GM19099 (cell line): ENCODE results near the gene USHBP1.

Experiments used
- POLR2A ChIP-seq: IDR thresholded peaks from 3 replicates; pipeline ENCODE4 v1.6.1; 2011; ENCODE audit warnings: low read depth; ENCODE audit not compliant: insufficient read length; ENCODE audit errors: extremely low read depth

USHBP1 gene

DNA sequence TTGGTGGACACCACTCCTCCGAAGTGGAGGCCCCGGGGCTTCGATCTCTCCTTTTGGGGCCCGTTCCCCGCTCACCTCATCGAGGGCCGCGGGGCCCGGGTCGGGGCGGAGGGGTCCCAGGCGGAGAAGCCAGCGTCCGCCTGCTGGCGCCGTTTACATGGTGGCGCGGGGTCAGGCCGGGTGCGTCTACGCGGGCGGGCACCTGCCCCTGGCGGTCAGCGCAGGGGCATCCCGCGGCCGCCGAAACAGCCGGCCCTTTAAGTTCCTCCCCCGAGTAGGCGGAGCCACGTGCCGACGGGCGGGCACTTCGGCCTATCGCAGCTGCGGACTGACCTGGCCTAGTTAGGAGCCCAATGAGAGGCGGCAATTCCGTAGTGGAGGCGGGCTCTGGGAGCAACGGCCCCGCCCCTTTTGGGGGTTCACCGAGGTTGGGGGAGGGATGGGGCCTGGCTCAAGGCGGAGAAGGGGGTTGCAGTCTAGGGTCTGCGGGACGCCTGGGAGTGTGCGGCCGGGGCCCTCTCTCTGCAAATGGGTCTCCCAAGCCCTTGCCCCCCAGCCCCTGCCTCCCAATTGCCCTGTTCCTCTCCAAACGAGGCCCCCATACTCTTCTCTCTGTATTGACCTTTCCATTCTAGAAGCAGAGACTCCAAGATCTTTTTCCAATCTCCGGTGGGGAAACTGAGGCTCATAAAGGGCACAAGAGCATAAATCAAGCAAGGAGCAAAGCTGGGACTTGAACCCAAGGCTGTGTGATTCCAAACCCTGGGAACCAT lies 38.8 kb upstream of the USHBP1 start, which contains the start of gene ABHD8:
Gene ABHD8 (minus strand): TSS at position 259 of the 773 bp plus-strand sequence. CDS start 1,809 bp downstream, outside the sequence.
- peak; percentile 59 for TF ChIP-seq POLR2A

DNA sequence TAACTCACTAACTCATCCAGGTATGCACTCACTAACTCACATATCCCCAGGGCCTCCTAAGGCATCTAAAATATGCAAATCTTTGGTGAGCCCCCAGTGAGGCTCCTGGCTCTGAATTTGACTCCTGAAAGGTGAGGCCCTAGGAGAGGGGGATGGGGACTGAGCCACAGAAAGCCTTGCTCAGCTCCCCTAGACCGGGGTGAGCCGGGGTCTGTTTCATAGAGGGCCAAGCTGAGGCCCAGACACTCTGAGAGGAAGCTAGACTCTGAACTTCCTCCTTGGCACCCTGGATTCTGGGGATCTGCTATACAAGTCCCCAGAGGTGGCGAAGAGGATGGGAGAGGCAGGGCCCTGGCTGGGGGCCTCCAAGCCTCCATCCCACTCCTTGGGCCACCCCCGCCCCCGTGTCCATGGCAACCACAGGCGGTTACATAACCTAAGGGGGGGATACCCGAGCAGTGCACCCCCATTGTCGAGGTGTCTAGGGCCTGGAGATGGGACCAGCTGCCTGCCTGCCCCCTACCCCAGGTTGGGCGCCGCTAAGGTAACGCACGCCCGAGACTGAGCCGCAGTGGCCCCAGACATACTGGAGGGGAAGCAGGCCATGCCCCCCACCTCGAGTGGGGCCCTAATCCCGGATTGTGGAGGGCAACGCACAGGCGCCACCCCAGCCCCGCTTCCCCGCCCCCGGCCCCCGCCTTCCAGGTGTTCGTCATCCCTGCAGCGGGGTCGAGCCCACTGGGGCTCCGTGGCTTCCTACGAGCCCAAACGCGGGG lies 38.0 kb upstream of the USHBP1 start:
- no peak for TF ChIP-seq POLR2A

DNA sequence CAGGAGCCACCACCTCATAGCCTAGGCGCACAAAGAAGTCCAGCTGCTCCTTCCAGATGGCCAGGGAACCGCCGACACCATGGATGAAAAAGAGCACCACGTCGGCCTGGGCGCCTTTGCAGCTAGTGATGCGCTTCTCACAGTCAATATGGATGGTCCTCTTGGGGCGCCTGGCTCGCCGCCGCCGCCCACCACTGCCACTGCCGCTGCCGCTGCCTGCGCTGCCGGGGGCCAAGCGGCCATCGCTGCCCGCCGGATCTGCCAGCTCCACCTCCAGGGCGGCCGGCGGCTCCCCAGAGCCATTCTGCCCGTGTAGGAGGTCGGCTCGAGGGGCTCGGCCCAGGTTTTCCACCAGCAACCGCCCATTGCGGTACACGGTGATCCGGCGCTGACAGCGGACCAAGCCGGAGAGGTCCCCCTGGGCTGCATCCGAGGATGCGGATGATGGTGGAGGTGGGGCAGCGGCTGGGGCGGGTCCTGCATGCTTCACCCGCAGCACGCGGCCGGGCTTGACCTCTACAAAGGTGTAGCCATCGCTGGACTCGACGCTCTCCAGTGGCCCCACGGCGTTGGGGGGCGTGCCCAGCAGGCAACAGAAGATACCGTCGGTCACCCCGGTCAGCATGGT lies 36.6 kb upstream of the USHBP1 start:
- TF ChIP-seq POLR2A: no peak

DNA sequence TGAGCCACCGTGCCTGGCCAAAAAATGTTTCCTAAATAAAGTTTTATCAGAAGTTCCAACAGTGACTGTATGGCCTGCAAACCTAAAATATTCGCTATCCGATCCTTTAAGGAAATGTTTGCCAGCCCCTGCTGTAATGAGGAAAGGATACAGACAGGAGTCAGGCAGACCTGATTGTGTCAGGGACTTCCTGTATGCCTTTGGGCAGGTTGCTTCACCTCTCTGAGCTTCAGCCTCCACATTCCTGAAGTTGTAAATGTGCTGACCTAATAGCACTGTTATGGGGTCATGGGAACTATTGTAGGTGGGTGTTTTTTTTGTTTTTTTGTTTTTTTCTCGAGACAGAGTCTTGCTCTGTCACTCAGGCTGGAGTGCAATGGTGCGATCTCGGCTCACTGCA lies 32.4 kb upstream of the USHBP1 start:
- TF ChIP-seq POLR2A: no peak

DNA sequence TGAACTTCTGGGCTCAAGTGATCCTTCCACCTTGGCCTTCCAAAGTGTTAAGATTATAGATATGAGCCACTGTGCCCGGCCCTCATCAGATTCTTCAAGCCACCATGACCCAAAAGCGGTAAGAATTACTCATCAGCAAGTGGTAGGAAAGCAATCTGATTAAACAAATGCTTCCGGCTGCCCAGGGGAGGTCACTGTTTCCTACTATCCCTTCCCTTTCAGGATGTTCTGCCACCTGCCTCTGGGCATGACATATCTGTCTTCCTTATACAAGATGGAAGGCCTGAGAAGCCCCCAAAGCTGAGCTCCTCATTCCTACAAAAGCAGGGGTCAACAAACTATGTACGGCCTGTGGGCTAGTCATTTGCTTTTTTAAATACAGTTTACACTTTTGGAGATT lies 31.7 kb upstream of the USHBP1 start:
- no peak for TF ChIP-seq POLR2A

DNA sequence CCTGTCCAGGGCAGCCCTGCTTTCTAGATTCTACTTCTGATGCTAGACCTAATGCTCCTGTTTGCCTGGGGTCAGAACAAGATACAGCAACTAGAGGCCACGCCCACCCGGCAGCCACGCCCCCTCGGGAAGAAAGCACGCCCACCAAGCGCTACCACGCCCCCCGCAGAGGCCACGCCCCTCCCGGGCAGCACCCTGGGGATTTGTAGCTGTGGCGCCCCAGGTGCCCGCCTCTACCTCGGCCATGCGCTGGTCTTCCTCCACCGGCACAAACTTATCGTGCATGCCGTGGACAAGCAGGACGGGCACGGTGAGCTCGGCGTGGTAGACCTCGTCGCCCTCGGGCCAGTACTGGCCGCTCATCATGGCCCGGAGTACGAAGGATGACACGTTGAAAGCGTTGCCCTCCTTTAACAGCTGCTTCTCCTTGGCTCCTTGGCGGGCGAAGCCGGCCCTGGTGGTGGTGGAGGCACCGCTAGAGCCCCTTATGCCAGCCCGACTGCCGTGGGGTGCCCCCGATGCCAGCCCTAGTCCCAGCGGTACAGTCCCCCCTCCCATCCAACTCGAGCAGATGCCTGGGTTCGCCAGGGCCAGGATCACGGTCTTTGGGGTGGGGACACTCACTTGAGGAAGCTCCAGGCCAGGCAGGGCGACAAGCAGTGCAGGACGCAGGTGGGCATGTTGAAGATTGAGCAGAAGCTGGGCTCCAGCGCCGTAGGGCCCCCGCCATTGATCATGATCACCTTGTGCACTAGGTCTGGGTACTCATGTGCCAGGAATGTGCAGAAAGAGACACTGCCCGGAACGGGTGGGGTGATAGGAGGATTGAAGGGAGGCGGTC lies 29.7 kb upstream of the USHBP1 start:
- no peak for TF ChIP-seq POLR2A

DNA sequence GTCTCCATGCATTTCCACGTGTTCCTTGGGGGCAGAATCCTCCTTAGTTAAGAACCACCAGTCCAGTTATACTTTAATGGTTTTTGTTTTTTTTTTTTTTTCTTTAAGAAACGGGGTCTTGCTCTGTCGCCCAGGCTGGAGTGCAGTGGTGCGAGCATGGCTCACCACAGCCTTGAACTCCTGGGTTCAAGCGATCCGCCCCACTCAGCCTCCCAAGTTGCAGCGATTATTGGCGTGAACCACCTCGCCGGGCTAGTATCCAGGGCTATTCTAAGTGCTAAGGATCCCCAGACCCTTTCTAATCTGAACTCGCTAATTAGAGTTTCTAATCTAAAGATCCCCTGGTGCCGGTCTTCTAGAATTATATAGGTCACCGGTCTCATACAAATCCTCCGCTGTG lies 29.1 kb upstream of the USHBP1 start:
- no peak for TF ChIP-seq POLR2A

DNA sequence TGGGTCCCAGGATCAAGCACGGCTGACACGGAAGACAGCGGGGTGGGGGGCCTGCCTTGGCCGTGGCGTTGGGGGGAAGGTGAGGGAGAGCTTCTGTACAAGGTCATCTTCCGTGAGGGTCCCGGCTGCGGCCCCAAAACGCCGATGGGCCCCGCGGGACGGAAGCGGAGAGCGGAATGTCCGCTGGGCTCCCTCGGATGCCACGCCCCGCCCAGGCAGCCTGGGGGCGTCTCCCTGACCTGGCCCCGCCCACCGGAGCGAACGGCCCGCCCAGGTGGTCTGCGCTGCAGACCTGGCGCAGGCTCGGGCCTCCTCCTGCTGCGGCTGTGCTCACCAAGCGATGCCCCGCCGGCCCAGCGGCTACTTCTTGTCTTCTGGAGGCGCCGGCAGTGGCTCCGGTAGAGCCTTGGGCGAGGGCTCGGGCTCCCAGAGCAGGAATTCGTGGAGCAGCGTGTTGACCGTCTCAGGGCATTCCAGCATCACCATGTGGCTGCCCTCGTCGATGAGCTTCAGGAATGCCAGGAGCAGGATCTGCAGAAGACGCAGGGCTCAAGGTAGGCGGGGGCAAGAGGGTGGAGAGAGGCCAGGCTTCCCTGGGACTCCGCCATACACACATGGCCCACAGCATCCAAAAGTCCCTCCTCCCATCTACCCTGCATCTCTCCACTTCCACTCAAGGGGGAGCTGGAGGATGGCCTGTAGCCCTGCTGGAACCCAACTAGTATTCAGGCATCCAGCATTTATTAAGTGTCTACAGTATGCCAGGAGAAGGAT lies 27.9 kb upstream of the USHBP1 start:
- TF ChIP-seq POLR2A: peak; percentile 55

DNA sequence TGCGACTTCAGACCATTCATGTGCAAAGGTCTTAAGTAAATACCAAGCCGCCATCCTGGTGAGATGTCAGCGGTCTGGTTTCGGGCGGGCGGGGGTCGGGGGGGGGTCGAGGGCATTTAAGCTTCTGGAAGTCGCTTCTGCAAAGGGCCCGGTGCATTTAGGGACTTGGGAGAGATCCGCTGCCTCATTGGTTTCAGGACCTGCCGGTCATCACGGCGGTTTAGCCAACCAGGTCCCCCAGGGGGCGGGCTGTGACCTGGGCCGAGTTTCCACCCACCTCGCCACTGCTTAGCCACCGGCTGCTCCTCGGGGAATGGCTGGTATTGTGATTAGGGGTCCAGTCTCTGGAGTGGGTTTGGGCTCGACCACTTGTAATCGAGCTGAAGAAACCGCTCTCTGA lies 24.9 kb upstream of the USHBP1 start:
- TF ChIP-seq POLR2A: no peak

DNA sequence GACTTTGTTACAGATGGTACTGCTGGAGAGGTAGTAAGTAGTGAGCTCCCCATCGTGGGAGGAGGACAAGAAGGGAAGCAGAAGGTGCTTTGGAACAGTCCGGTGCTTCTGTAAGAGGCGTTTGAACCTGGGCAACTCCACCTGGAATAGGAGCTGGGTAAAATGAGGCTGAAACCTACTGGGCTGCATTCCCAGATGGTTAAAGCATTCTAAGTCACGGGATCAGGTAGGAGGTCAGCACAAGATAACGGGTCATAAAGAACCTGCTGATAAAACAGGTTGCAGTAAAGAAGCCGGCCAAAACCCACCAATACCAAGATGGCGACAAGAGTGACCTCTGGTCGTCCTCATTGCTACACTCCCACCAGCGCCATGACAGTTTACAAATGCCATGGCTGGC lies 22.2 kb upstream of the USHBP1 start:
- TF ChIP-seq POLR2A: no peak

DNA sequence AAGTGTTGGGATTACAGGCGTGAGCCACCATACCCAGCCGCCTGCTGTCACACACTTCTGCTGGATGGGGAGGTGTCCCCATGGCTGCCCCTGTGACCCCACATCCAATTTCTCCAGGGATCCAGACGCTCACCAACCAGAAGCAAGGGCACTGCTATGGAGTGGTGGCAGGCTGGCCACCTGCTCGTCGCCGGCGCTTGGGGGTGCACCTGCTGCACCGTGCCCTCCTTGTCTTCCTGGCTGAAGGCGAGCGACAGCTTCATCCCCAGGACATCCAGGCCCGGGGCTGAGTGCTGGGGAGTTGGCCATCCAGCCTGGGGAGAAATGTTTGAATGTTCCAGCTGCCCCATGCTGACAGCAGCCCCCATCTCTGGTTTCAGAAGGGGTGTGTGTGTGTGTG lies 21.7 kb upstream of the USHBP1 start:
- TF ChIP-seq POLR2A: no peak

DNA sequence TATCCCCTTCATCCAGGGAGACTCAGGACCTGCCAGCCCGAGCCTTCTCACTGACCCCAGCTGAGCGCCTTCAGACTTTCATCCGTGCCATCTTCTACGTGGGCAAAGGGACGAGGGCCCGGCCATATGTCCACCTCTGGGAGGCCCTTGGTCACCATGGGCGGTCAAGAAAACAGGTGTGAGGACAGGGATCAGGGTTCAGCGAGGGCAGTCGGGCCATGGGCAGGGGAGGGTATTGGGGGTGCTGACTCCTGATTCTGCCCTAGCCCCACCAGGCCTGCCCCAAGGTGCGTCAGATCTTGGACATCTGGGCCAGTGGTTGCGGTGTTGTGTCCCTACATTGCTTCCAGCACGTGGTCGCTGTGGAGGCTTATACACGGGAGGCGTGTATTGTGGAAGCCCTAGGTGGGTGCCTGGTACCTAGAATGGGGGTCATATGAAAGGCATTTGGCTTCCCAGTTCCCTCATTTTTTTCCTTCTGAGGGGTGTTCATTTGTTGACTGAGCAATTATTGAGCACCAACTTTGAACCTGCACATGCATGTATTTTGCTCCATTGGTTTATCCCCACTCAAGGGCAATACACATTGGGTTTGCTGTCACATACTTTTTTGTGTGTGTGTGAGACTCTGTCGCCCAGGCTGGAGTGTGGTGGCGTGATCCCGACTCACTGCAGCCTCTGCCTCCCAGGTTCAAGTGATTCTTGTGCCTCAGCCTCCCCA lies 21.0 kb upstream of the USHBP1 start:
- TF ChIP-seq POLR2A: no peak

DNA sequence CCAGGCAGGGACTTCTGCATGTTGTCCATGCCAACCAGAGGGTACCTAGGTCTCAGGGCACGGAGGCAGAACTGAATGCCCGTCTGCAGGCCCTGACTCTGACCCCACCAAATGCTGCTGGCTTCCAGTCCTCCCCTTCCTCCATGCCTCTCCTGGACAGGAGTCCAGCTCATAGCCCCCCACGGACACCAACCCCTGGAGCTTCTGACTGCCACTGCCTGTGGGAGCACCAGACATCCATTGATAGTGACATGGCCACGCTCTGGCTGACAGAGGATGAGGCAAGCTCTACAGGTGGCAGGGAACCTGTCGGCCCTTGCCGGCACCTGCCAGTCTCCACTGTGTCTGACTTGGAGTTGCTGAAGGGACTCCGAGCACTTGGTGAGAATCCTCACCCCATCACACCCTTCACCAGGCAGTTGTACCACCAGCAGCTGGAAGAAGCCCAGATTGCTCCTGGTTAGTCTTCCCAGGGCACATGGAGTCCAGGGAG lies 19.0 kb upstream of the USHBP1 start:
- TF ChIP-seq POLR2A: no peak
